Measurements from ENCODE around the gene PCNX1.
"Not testable (repeated sequence)": the region's sequence is repeated elsewhere in the genome, so short reads cannot be mapped to it uniquely, and the experiment has no call there.

The PCNX1 gene

GRCh38 chr14:70907176-70907995 is at the start of gene PCNX1:
PCNX1 (plus strand) TSS chr14:70907459; CDS start chr14:70907851, 392 bp downstream.
- peak; percentile 97 for DNase-seq (ENCODE audit: low spot score)
- peak; percentile 74 for TF ChIP-seq CTCF (IDR thresholded peaks at IDR 0.05; ENCODE audit: extremely low read depth, missing control alignments)

- DNase-seq (ENCODE audit: low spot score) = no peak
- no peak for TF ChIP-seq CTCF (IDR thresholded peaks at IDR 0.05; ENCODE audit: extremely low read depth, missing control alignments)
These were observed 49.8 kb upstream of the PCNX1 start for GRCh38 chr14:70857496-70857890.

GRCh38 chr14:70858641-70859040 is 48.6 kb upstream of the PCNX1 start:
- no peak for DNase-seq (ENCODE audit: low spot score)
- TF ChIP-seq CTCF (IDR thresholded peaks at IDR 0.05; ENCODE audit: extremely low read depth, missing control alignments) = no peak

GRCh38 chr14:70866992-70867391 is 40.3 kb upstream of the PCNX1 start:
- DNase-seq (ENCODE audit: low spot score) = not testable (repeated sequence)

GRCh38 chr14:70871001-70871400 is 36.3 kb upstream of the PCNX1 start:
- no peak for DNase-seq (ENCODE audit: low spot score)
- TF ChIP-seq CTCF (IDR thresholded peaks at IDR 0.05; ENCODE audit: extremely low read depth, missing control alignments) = no peak

GRCh38 chr14:70871863-70872677 is 35.2 kb upstream of the PCNX1 start:
- peak; percentile 52 for DNase-seq (ENCODE audit: low spot score)
- TF ChIP-seq CTCF (IDR thresholded peaks at IDR 0.05; ENCODE audit: extremely low read depth, missing control alignments) = no peak

- DNase-seq (ENCODE audit: low spot score) = no peak
- TF ChIP-seq CTCF (IDR thresholded peaks at IDR 0.05; ENCODE audit: extremely low read depth, missing control alignments) = no peak
These were observed 34.6 kb upstream of the PCNX1 start for GRCh38 chr14:70872678-70873020.
